ENCODE data around the gene SBK1.
"Not testable (repeated sequence)": the region's sequence is repeated elsewhere in the genome, so short reads cannot be mapped to it uniquely, and the experiment has no call there.

Gene SBK1

DNA sequence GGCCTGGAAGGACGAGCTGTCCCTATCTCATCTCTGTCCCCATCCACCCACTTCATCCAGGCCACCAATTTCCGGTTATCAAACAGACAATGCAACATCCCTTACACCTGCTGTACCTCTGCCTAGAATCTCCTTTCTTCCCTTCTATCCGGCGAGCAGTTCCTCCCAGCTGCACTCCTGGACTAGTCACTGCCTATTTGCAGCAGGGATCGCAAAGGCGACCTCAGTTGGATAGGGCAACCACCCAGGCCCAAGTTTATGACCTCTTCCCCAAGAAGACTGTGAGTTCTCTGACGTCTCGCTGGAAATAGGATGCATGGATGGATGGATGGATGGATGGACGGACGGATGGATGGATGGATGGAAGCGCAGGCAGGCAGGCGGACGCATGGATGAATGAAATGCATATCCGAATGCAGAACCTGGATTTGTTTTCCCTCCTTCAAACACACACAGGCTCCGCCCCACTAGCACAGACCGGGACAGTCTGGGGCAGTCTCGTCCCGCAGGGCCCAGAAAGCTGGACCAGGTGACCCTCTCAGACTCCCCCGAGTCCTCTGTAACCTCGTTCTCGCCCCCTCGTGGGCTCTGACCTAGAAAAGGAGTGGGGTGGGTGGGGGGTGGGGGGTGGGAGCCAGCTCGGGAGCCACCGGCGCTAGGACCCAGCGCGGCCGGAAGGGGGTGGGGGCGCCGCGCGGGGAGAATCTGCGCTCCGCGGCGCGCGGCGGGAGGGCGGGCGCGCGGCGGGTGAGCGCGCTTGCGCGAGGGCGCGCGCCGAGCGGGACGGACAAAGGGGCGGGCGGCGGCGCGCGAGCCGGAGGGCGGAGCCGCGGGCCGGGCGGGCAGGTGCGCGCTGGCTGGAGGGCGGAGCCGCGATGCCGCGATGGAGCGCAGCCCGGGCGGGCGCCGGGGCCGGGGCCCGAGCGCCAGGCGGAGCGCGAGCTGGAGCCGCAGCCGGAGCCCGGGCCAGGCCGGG is at the start of gene SBK1:
Gene SBK1, plus strand, starts transcription at position 875 of the 976 bp plus-strand sequence. CDS start 24,867 bp downstream, outside the sequence.
- FAIRE-seq (peak; percentile 91), DNase-seq (ENCODE audit: insufficient read length, low spot score) (peak; percentile 99)

DNA sequence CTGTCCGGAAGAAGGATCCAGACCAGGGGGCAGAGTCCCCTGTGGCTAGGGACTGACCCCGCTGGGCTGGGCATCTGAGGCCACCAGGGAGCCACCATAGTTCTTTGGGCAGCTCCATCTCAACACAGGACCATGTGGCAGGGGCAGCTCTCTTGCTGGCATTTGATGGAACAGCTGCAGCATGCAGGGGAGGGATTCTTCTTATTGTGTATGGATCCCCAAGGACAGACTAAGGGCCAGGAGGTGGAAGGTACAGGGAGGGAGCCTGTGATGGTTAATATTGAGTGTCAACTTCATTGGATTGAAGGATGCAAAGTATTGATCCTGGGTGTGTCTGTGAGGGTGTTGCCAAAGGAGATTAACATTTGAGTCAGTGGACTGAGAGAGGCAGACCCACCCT is 42.8 kb upstream of the SBK1 start:
- not testable (repeated sequence) for DNase-seq (ENCODE audit: insufficient read length, low spot score); FAIRE-seq

DNA sequence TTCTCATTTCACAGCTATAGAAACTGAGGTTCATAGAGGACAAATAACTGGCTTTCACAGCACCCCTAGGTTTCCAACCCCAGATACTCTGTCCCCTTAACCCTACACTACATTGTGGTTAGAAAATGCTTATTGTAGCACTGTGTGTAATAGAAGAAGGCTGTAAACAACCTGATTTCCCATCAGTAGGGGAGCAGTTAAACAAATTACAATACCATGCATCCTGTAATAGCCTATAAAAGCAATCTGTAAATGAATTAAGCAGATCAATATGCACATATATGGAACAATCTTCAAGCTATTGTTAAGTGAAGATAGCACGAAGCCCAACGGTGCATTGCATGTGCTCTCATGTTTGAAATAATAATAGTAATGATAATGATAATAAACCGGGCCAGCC is 41.3 kb upstream of the SBK1 start:
- FAIRE-seq: no peak
- no peak for DNase-seq (ENCODE audit: insufficient read length, low spot score)

DNA sequence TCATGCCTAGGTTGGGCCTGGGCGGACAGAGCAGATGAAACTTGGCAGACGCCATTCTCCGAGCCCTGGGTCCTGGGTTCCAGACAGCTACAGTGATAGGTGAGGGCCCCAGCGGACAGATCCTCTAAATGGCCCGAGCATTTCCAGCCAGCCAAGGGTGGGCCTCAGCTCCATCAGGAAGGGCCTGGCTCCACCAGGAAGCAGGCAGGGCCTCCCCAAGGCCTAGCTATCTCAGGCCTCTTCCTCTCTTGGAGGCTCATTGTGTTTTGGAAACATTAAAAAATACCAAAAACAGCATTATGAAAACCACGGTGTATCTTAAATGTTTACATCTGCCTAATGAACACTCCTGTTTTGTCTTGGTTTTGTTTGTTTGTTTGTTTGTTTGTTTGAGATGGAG is 38.2 kb upstream of the SBK1 start:
- FAIRE-seq (no peak), DNase-seq (ENCODE audit: insufficient read length, low spot score) (no peak)

DNA sequence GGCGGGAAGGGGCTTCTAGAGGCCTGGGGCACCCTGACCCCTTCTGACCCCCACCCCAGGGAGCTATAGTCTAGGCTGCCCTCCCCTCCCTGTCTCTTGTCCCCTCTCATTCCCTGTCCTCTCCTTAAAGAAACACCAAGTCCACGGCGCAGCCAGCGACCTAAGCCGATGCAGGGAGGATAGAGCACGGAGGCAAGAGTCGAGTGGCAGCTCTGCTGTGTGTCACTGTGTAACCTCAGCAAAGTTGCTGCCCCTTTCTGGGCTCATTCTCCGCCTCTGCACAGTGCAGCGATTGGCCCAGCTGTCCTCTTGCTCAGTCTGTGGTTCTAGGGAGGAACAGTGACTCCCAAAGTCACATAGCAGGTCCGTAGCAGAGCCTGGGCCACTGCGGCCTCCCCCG is 36.5 kb upstream of the SBK1 start:
- FAIRE-seq: no peak
- no peak for DNase-seq (ENCODE audit: insufficient read length, low spot score)

DNA sequence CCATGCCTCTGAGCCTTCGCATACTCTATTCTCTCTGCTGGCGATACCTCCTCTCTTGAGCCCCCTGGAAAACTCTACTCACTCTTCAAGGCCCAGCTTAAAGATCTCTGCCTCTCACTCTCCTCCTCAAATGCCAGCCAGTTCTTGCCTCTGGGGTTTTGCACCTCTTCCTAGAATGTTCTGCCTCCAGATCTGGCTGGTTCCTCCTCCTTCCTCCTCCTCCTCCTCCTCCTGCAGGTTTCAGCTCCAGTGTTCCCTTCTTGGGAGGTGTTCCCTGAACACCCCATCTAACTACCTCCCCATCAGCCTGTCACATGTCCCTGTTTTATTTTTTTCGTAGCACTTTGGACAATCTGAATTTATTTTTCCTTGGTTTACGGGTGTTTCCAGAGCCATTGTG is 35.1 kb upstream of the SBK1 start:
- FAIRE-seq: no peak
- no peak for DNase-seq (ENCODE audit: insufficient read length, low spot score)

DNA sequence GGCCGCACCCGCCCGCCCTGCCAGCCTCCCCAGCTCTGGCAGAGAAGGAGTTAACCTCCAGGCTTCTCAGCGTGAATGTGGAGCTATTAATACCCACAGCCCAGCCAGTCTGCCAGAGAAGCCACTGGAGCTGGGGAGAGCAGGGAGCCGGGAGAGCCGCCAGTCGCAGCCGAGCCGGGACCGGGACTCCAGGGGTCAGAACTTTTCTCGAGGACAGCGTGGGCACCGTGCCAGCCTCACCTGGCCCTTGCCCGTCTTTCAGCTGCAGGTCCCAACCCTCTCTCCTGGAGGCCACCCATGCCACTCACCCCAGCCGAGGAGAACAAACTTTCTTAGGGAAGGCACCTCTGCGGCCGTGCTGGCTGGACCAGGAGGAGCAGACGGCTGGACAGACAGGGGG is 33.8 kb upstream of the SBK1 start:
- FAIRE-seq (no peak), DNase-seq (ENCODE audit: insufficient read length, low spot score) (no peak)

DNA sequence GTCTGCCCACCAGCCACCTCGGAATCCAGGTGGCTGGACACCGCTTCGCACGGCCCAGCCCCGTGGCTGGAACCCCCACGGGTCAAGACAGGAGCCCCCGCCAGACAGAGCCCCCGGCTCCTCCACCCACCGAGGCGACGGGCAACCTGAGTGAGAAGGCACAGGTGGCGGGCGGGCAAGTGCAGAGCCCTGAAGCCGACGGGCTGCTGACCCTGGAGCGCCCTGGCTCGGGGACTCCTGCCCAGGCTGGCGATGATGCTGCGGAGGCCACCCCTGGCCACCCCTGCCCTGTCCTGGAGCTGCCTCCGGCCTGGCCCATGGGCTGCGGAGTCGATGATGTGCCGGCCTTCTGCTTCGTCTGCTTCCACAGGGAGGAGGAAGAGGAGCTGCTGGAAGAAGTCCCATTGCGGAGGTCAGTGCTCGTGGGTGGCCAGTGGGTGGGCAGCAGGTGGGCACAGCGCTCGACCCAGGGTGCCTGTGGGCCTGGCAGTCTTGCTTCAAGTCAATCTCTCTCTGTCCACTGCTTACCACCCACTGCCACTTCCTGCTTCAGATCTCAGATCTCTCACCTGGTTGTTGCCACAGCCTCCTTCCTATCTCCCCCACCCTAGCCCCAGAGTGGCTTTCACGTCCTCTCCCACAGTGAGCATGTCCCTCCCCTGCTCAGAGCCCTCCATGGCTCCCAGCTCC is 33.1 kb upstream of the SBK1 start:
- FAIRE-seq (no peak), DNase-seq (ENCODE audit: insufficient read length, low spot score) (no peak)

DNA sequence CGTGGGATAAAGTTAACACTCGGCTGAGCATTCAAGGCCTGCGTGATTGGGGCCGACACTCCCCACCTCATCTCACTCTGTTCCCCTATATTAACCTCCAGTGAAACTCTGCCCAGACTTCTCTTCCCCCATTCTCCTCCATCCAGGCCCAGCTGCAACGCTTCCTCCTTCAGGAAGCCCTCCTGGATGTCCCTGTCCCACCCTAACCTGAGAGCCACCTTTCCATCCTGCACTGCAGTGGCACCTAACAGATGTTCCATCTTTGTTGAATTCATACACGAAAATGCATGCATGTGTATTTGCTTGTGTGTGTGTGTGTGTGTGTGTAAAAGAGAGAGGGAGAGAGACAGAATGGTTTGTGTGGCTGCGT is 32.6 kb upstream of the SBK1 start:
- DNase-seq (ENCODE audit: insufficient read length, low spot score) (no peak), FAIRE-seq (no peak)

DNA sequence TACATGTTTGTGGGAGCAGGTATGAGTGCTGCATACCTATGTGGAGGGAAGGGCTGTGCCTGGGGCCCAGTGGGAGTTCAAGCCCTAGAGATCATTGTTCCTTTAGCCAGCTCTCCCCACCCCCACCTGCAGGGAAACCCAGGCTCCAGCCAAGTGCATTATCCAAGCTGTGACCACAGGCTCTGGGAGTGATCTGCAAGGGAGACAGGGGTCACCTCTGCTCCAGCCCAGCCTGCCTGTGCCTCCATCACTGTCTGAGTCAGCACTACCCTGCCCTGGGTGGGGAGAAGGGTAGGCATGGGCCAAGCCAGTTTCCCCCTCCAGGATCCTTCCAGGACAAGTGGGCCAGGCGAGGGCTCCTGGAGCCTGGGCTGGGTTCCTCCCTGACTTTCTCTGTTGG is 32.1 kb upstream of the SBK1 start:
- DNase-seq (ENCODE audit: insufficient read length, low spot score) (no peak), FAIRE-seq (no peak)

DNA sequence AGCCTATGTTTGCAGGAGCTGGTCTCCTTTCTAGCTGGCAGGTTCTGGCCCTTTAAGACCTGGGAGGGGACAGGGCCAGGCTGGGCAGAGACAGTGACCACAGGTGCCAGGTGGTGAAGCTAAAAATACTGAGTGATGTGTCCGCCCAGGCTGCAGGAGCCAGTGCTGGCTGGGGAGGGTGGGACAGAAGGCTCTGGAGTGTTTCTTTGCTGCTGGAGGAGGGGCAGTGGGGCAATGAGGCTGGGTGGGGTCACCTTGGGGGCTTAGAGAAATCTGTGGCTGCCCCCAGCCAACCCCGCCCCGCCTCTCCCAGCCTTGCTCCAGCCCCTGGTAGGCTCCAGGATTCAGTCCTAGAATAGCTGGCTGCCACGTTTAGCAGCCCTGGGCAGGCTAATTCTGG is 30.4 kb upstream of the SBK1 start:
- no peak for DNase-seq (ENCODE audit: insufficient read length, low spot score)
- no peak for FAIRE-seq

DNA sequence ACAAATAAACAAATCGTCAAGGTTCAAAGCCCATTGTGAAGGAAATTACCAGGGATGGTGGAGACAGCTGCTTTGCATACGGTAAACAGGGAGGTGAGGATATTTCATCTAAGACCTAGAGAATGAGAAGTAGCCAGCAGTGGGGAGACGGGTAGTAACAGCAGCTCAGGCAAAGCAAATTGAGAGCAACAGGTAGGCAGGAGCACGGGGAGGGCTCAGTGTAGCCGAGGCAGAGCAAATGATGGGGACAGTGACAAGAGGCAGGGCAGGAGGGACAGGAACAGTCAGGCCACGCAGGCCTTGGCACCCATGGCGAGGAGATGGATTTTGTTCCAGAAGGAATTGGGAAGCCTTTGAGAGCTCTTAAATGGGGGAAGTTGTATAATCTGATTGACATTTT is 29.0 kb upstream of the SBK1 start:
- no peak for FAIRE-seq

DNA sequence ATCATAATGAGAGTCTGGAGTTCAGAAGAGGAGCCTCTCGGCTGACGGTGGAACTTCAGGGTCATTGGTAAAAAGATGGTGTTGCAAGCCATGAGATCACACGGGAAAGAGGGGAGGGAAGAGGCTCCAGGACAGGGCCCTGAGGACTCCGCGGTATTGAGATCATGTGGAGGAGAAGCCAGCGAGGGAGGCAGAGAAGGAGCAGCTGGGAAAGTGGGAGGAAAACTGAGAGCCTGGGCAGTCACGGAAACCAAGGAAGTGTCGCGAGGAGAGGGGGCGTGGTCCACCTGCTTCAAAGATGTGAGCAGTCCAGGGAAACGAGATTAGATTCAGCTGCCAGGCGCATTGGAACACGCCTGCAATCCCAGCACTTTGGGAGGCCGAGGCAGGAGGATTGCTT is 27.7 kb upstream of the SBK1 start:
- no peak for FAIRE-seq
- no peak for DNase-seq (ENCODE audit: insufficient read length, low spot score)

More for the DNA sequence above, 29.0 kb upstream of the SBK1 start:
- no peak for DNase-seq (ENCODE audit: insufficient read length, low spot score)

DNA sequence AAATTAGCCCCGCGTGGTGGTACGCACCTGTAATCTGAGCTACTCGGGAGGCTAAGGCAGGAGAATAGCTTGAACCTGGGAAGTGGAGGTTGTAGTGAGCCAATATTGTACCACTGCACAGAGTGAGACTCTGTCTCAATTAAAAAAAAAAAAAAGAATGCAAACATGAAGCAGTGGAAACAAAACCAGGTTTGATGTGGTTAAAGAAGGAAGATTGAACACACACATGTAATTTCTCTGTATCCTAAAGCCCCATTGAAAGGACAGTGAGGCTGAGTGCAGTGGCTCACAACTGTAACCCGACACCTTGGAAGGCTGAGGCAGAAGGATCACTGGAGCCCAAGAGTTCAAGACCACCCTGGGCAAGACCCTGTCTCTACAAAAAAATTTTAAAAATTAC is 26.5 kb upstream of the SBK1 start:
- no peak for DNase-seq (ENCODE audit: insufficient read length, low spot score)
- no peak for FAIRE-seq

DNA sequence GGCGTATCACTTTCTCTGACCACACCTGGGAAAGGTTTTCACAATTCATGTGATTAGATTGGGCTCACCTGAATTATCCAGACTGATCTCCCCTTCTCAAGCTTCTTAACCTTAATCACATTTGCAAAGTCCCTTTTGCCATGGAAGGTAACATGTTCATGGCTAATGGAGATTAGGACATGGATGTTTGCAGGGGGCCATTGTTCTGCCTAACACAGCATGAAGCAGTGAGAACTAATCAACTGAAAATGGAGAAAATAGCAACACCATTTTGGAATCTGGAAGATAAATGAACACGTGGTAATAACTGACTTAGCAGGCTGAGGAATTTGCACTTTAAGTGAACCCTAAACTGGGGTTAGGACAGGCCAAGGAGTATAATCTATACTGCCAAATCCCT is 25.0 kb upstream of the SBK1 start:
- FAIRE-seq (no peak), DNase-seq (ENCODE audit: insufficient read length, low spot score) (no peak)

DNA sequence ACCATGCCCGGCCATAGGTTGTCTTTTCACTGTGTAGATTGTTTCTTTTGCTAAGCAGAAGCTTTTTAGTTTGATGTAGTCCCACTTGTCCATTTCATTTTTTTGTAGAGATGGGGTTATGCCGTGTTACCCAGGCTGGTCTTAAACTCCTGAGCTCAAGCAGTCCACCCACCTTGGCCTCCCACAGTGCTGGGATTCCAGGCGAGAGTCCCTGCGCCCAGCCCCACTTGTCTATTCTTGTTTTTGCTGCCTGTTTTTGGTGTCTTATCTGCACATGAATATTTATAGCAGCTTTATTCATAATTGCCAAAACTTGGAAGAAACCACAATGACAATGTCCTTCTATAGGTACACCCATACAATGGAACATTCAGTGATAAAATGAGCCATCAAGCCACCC is 18.8 kb upstream of the SBK1 start:
- DNase-seq (ENCODE audit: insufficient read length, low spot score): no peak
- FAIRE-seq: no peak

DNA sequence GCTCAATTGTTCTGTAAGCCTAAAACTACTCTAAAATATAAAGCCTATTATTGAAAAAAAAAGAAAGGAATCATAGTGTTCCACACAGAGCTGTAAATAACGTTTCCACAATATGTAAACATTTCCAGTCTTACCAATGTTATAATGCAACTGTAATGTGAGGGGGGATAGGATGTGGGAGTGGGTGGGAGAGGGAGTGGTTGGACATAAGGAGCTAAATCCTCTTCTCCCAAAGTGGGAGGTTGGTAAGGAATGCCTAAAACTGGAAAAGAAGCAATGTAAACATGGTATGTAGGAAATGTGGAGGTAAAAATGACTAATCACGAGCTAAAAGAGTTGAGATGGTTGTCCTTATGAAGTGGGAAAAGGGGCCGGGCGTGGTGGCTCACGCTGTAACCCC is 17.6 kb upstream of the SBK1 start:
- DNase-seq (ENCODE audit: insufficient read length, low spot score): no peak

DNA sequence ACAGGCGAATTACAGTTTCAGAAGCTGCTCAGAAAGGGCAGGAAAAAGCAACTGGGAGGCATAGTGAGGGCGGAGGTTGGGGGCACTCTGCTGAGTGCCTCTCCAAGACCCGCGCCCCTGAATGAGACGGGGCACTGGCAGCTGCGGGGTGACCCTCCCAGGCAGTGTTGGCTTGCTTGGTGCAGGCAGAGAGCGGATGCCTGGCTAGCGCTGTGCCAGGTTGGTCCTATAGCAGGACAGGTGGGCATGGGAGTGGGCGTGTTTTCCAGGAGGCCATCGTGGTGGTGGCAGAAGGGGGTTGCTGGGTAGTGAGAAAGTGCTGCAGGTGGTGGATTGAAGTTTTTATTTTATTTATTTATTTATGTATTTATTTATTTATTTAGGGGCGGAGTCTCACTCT is 16.0 kb upstream of the SBK1 start:
- FAIRE-seq (no peak), DNase-seq (ENCODE audit: insufficient read length, low spot score) (no peak)

More for the DNA sequence above, 17.6 kb upstream of the SBK1 start:
- FAIRE-seq: no peak

DNA sequence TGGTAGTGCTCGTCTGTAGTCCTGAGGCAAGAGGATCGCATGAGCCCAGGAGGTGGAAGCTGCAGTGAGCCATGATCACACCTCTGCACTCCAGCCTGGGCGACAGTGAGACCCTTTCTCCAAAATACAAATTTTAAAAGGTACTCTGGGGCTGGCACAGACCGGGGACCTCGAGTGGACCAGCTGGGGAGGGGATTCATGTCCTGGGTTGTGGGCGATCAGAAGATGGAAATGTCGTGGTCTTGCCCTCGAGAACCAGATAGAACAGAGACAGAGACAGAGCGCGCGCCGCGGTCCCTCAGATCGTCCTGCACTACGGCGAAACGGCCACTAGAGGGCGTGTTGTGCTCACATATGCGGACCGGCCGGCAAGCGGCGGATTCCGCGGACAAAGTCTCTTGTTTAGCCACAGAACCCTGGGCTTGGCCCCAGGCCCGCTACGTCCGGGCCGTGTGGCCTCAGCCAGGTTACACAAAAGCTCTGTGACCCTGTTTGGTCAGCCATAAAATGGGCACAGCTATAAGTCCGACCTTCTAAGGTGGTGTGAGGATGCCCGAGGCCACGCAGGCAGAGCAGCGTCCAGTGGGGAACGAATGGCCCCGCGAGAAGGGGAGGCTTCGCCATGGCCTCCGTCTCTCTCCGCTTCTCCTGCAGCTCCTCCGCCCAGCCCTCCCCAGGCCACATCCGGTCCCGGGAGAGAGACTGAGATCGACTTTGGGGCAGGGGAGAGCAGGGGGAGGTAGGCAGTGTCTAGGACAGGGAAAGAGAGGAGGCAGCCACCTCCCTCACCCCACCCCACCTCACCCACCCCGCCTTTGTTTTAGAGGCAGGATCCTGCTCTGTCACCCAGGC is 14.6 kb upstream of the SBK1 start:
- DNase-seq (ENCODE audit: insufficient read length, low spot score) (peak; percentile 89), FAIRE-seq (peak; percentile 98)

DNA sequence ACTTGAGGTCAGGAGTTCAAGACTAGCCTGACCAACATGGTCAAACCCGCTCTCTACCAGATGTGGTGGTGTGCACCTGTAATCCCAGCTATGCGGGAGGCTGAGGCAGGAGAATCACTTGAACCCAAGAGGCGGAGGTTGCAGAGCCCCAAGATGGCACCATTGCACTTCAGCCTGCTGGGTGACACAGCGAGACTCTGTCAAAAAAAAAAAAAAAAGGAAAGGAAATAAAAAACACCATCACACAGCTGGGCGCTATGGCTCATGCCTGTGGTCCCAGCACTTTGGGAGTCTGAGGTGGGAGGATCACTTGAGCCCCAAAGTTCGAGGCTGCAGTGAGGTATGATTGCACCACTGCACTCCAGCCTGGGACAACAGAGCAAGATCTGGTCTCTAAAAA is 13.3 kb upstream of the SBK1 start:
- FAIRE-seq (no peak), DNase-seq (ENCODE audit: insufficient read length, low spot score) (no peak)
